Measurements from ENCODE around the gene SLC38A4.
"Not testable (repeated sequence)": the region's sequence is repeated elsewhere in the genome, so short reads cannot be mapped to it uniquely, and the experiment has no call there.

The SLC38A4 gene, protein sequence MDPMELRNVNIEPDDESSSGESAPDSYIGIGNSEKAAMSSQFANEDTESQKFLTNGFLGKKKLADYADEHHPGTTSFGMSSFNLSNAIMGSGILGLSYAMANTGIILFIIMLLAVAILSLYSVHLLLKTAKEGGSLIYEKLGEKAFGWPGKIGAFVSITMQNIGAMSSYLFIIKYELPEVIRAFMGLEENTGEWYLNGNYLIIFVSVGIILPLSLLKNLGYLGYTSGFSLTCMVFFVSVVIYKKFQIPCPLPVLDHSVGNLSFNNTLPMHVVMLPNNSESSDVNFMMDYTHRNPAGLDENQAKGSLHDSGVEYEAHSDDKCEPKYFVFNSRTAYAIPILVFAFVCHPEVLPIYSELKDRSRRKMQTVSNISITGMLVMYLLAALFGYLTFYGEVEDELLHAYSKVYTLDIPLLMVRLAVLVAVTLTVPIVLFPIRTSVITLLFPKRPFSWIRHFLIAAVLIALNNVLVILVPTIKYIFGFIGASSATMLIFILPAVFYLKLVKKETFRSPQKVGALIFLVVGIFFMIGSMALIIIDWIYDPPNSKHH

DNA sequence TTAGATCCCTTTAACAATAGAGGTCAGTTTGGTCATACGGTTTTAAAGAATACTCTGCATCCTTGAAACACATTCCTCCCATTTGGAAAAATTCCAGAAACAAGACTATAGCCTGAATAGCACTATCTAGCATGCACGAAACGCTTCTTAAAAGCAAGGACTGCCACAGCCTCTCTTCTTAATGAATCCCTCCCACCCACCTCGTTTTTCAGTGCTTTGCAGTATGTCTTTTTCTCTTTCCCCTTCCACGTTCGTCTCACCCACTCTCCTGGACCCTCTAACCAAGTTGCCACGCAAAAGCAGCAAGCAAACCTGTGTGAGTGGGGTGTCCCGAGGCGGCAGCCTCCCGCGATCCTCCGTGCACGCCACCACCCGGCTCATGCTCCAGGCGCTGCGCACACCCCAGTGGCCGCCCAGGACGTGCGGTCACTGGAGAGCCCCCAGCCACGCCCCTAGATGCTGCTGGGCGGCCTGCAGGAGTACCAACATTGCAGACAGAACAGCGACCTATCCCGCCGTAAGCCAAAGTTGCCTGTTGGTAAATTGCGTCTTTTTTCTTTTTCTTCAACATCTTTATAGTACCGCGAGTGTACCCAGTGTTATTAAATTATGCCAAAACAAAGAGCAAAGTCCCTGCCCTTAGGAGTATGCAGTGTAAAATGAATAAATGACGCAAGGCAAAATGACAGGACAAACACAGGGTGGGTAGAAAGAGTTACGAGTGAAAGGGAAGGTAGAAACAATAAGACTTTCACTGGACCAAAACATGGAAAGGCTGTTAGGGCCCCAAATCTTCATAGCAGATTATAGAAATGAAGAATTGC lies at the start of gene SLC38A4:
SLC38A4 (minus strand) TSS at position 407 of the 824 bp plus-strand sequence. CDS start 32,926 bp downstream, outside the sequence.
- no peak for DNase-seq

DNA sequence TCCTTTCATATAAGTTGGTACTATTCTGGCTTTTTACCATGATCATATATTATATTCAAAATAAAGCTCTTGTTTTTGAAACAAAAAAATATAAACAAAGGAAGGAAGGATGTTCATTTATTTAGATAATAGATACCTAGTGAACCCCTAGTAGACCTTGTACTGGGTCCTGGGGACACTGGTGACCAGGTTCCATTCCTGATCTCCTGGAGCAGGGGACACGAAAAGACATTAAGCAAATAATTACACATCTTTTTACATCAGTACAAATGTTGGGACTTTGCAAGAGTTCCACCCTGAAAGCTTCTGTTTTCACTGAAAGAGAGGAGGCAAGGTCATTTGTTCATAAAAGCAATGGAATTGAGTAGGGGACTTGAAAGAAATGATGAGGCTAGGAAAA lies 49.3 kb upstream of the SLC38A4 start:
- no peak for DNase-seq

DNA sequence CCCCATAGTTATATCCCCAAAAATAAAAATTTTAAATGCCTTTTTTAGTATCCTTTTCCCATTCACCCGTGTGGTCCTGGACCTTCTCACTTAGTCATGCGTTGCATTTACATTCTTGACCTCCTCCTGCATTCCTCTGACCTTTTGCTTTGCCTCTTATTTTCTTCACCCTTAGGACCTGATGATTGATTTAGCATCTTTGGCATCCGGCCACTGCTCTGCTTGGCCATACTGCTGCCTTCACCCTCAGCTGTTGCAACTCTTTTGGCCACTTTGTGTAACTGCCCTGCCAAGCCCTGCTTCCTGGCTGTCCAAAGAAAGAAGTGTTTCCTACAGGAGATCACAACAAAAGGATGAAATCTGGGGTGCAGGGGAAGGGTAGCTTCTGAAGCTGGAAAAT lies 48.8 kb upstream of the SLC38A4 start:
- DNase-seq = peak; percentile 87

DNA sequence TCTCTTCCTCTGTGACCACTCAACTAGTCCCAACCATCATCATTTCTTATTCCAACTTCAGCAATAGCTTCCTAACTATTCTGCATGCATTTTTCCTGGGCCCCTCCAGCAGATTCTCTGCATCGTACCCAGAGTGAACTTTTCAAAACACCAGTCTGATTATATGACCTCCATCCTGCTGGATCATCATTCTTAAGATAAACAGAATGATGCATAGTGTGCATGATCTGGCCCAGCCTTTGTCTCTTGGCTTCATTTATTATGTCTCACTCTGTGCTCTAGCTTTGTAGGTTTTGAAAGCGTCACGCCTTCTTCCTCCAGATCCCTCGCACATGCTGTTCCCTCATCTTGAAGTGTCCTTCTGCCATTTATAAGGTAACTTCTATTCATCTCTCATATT lies 46.3 kb upstream of the SLC38A4 start:
- peak; percentile 11 for DNase-seq

DNA sequence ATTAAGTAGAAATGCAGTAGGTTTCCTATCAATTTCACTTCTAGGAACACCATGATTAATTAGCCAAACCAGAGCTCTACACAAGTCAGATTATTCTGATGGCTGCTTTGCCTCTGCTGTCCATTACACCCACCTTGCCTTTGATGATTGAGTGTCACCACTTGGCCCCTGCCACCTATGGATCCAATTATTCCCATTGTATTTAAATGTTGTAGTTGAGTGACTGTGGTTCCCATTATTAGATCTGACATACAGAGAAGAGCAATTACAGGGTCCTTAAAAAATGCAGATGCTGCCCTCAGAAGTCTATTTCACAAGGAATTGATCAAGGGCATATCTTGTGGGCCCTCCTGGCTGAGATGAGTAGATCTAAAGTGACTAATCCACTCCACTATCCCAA lies 39.5 kb upstream of the SLC38A4 start:
- no peak for DNase-seq

DNA sequence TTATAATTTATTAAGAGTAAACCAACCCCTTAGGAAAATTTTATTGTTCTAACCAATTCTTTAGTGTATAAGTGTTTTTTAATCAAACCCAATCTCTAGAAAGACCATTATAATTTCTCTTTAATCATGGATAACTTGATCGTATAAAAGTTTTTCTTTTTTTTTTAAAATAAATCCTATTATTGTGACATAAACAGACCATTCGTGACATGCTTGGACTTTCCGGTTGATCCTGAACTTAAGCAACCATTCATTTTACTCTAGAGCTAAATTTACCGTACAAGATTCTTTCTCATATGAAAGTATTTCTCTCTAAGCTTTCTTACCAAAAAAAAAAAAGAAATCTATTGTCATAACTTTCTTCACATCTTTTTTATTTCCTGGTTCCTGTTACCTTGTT lies 32.6 kb upstream of the SLC38A4 start:
- no peak for DNase-seq

DNA sequence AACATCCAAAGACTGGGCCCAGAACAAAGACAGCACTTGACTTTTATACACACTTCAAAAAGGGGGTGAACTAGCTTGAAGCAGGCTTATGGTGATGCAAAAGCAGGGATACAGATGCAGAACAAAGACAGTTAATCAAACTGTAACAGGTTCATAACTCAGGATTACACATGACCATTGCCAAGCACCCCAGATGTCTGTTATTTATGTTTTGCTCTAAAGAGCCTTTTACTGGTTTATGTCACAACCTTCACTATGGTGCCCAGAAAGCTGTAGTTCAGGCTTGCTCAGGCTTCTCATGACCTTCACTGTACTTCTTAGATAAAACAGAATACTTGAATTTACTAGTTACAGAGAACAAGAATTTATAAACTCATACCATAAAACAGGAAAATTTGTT lies 31.7 kb upstream of the SLC38A4 start:
- DNase-seq = no peak

DNA sequence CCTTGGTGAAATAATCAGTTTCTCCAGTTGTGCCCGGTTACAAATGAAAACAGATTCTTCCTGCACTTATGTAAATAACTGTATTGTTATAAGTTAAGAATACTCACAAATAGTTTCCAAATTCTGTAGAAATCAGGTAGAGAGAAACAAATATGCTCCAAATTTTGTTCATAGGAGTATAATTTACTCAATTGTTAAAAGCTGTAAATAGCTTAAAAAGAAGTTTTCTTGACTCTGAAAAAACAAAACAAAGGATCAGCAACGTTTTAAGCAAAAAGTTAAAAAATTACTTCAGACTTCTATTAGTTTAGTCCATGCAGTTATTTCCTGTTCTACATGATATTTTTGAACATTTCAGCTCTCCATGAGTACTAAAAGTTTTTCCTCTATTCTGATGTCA lies 30.0 kb upstream of the SLC38A4 start:
- DNase-seq = no peak

DNA sequence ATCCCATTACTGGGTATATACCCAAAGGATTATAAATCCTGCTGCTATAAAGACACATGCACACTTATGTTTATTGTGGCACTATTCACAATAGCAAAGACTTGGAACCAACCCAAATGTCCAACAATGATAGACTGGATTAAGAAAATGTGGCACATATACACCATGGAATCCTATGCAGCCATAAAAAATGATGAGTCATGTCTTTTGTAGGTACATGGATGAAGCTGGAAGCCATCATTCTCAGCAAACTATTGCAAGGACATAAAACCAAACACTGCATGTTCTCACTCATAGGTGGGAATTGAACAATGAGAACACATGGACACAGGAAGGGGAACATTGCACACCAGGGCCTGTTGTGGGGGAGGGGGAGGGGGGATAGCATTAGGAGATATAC lies 28.4 kb upstream of the SLC38A4 start:
- DNase-seq = not testable (repeated sequence)

DNA sequence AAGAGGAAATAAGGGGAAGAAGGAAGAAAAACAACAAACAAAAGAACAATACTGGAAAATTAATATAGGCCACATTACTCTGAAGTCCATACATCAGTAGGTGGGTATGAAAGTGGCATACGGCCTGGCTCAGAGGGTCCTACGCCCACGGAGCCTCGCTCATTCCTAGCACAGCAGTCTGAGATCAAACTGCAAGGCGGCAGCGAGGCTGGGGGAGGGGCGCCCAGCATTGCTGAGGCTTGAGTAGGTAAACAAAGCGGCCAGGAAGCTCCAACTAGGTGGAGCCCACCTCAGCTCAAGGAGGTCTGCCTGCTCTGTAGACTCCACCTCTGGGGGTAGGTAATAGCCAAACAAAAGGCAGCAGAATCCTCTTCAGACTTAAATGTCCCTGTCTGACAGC lies 23.0 kb upstream of the SLC38A4 start:
- not testable (repeated sequence) for DNase-seq

DNA sequence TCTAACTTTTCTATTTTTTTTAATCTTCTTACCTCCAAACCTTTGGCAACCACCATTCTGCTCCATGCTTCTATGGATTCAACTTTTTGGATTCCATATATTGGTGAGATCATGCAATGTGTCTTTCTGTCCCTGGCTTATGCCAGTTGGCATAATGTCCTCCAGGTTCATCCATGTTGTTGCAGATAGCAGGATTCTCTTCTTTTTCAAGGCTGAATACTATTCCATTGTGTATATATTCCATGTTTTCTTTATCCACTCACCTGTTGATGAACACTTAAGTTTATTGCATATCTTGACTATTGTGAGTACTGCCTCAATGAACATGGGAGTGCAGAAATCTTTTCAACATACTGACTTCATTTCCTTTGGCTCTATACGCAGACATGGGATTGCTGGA lies 21.2 kb upstream of the SLC38A4 start:
- no peak for DNase-seq

DNA sequence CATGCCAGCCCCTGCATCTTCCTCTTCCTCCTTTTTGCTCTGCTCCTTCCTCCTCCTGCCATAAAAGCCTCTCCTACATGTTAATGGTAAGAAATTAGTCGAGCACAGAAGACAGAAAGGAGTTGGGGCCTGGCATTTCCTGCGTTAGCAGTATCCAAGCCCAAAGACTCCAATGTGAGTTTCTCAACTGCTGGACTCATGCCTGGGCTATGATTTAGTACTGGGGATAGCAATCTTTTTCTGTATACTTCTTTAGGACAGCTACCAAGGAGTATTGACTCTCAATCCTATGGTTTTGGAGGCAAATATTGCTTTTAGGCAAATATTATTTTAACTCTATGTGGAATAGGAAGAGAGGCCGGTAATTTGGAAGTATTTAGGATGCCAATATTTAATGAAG lies 18.0 kb upstream of the SLC38A4 start:
- DNase-seq = no peak

DNA sequence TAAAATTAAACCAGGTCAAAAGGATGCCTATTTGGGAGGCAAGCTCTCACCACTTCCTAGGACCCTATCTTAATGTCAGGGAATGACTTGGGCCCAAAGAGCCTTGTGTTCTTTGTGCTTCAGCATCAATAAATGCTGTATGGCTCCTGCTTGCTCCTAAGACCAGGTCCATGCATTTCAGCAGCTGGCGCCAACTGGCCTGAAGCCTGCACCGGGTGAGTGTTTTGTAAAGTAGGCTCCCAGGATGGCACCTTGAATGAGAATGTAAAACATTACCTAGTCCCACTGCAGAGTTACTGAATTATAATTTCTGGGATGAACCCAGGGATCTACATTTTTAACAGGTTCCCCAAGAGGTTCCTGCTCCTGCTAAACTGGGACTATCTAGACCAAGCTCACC lies 16.1 kb upstream of the SLC38A4 start:
- DNase-seq = no peak

DNA sequence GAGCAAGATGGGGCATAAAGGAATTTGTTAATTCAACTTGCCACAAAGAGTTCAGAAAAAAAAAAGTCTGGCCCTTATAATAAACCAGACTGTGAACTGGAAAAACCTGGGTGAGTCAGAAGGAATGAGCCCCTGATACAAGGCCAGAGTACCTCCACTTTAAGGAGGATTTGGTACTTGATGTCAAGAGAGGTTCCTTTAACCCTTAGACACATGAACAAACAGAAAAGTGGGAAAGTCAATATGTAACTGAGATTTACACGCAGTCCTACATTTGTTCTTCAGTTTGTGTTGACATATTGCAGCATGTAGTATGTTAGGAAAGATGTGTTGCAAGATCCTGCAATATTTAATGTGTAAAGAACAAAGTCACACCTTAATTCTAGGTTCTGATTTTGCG lies 14.2 kb upstream of the SLC38A4 start:
- peak; percentile 15 for DNase-seq

DNA sequence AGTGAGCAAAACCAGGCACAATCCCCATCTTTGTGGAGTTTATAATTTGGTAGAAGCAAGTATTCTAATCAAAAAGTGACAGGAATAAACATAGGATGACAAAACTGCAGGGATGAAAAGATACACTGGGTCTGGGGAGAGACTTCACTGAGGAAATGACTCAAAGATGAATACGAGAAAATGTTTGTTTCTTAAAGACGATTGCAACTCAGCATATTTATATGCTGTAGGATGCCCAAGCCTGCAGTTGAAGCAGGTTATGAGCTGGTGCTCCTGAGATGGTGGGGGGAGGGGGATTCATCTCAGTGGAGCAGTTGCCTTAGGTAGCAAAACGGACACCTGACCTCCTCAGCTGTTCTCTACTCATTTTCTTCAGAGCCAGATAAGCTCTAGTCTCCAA lies 13.4 kb upstream of the SLC38A4 start:
- peak; percentile 43 for DNase-seq

DNA sequence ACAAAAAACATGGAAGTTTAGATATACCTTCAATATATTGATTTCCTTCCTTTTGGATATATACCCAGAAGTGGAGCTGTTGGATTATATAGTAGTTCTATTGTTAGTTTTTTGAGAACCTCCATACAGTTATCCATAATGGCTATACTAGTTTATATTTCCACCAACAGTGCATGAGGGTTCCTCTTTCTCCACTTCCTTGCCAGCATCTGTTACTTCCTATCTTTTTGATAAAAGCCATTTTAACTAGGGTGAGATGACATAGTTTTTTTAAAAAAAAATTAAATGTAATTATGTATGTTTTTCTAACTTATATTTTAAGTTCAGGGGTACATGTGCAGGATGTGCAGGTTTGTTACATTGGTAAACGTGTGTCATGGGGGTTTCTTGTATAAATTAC lies 10.0 kb upstream of the SLC38A4 start:
- no peak for DNase-seq

DNA sequence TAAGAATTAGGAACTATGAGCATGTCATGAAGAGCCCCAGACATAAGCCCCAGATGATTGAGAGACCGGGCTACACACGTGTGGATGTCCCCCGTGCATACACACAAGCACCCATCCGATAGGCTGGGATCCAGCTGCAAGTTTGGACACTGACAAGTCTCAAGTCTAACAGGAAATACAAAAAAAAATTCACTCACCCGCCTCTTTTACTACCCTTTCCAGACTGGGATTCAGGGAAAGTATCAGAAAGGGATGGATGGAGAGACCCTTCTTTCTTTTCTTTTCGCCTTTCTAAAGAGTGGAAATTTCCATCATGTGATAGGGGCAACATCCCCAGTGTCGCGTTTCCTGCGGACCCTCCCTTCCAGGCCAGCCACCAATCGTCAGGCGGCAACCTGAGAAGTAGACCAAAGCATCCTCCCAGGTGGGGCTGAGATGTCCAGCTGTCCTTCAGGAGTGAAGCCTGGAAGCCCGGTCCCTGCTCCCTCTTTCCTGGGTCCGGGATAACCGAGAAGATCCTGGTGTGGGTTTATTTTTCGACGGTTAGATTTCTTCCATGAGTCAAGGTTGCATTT lies 6.4 kb upstream of the SLC38A4 start:
- DNase-seq = no peak

DNA sequence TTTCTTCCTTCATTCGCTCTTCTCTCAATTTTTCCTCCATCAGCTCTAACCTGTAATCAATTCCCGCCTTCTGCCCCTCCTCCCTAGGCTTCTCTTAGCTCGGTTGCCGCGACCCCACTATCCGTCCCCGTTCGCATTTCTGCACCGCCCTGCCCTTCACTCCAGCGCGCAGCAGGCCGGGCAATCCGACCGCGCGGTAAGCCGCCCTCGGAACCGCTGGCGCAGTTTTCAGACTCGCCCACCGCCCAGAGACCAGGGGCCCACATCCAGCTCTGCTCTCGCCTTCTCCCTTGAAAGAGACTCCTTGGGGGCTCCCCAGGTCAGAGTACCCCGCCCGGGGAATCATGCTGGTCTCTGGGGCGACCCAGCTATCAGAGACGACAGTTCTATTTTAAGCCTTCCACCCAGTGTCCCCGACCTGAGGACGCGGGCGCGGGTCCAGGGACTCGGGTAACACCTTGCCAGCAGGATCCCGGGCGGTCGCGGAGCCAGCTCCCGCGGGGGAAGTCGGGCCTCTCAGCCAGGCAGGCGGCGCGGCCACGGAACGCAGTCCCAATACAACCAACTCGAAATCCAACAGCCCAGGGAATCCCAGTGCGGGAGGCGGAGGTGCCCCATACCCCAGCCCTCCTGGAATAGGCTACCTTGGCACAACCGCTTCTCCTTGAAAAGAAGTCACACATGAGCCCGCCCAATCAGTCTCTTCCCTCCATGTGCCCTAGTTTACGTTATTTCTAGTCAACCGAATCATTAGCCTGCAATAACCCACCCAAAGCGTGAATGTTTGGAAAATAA lies 5.7 kb upstream of the SLC38A4 start:
- DNase-seq = no peak

DNA sequence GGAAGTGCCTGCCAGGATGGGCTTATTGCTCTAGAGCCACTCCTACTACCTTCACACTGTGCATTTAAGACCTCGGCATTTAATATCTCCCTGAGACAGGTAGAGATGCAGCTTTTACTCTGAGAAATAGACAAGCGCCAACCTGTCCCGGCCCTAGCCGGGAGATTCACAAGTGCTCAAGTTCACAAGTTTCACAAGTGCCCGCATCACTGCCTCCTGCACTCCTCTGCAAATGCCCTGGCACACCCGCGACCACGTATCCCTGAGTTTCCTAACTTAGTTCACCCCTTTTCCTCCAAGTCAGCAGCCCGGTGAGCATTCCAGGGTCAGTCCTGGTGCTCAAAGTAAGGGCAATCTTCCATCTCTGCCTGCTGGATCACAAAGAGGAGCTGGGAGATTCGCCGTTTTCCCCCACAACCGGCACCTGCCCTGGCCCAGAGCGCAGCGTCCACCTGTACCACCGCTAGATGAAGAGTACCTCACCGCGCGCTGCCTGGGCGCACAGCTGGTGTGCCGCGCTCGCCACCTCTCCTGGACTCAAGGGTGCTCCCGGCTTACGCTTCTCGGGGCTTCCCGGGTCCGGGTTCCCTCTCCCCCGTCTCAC lies 5.0 kb upstream of the SLC38A4 start:
- DNase-seq = no peak

DNA sequence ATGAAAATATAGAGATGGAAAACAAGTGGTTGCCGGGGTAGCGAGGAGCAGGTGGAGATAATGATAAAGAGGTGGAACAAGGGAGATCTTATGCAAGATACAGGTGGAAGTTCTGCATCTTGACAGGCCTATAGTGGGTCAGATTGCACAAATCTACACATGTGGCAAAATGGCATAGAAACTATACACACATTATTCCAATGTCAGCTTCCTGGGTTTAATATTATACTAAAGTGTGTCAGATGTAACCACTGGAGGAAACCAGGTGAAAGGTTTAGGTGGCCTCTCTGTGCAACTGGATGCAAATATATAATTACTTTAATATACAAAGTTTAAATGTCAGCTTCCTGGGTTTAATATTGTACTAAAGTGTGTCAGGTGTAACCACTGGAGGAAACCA lies 1.1 kb downstream of the SLC38A4 start:
- DNase-seq = no peak

DNA sequence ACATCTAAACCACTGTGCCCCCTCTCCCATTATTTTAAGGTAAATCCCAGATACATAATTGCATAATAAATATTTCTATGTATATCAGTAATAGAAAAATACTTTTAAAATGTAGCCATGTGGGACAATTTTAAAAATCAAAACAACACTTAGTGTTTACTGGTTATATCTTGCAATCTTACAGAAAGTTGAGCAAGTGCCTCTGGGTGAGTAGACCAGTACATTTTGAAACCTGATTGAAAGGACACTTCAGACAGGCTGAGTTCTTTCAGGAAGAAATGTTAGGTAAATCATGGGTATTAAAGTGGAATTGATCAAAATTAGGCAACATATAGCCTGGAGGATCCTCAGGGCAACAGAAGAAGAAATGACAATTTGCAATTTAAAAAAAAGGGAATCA lies 7.2 kb downstream of the SLC38A4 start:
- no peak for DNase-seq

DNA sequence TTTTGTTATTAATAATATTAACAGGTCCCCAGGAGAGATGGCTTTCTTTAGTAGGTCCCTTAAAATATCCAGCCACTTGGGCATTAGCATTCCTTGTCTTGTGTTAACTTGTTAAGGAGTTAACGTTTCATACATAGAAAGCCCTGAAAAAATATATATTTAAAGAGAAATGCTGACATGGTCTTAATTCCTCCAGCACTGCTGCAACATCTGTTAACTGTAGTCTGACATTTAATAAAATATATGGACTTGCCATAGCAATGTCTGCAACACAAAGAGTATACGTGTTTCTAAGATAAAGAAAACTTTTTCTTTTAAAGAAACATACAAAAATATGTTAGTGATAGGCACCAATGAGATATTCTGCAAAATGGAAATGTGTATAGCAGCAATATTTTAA lies 10.0 kb downstream of the SLC38A4 start:
- no peak for DNase-seq

Data from HCEC 1CT (cell line).